ENCODE results near the gene INPP5D. TPM values are rescaled to one million over a fixed set of nuclear protein-coding genes. Genes with fewer than 3 reads are reported as not detected.

INPP5D gene
- total and polyA plus RNA-seq, 12 donors: 3.4 to 29.4 (median 14.3) TPM

- TF ChIP-seq POLR2A (IDR thresholded peaks at IDR 0.05) (no peak), CTCF (IDR thresholded peaks at IDR 0.05) (no peak)
- Histone ChIP-seq H3K27ac (no peak overlapping the region), H3K4me3 (no peak overlapping the region), H3K4me1 (replicated peaks in 1 of 2) (no peaks in the 10 kb centered on the region), H3K36me3 (replicated peaks in 1 of 2) (no peaks in the 10 kb centered on the region), H3K9me3 (replicated peaks in 1 of 3) (no peaks in the 10 kb centered on the region), H3K27me3 (no peaks in the 10 kb centered on the region)
- 60 to 97% (median 95%) methylated on average over 1 of the region's 1 CpG for WGBS, 4 donors
- intact Hi-C loops (cut with DNase I): no loop called here
- peak in 3 of 7 donors; percentile 6 to 35 (median 6) for DNase-seq
Measured at GRCh38 chr2:233011702-233012131, 48.4 kb upstream of the INPP5D start.

- DNase-seq: peak in 2 of 7 donors; percentile 7 to 51
- Histone ChIP-seq H3K27me3 (no peaks in the 10 kb centered on the region), H3K36me3 (replicated peaks in 1 of 2) (no peaks in the 10 kb centered on the region), H3K4me1 (replicated peaks in 1 of 2) (no peaks in the 10 kb centered on the region), H3K4me3 (no peak overlapping the region), H3K9me3 (replicated peaks in 1 of 3) (no peaks in the 10 kb centered on the region), H3K27ac (no peak overlapping the region)
- 66 to 73% (median 68%) methylated on average over 10 to 12 of the region's 12 CpGs for WGBS, 4 donors
- intact Hi-C loops (cut with DNase I): no loop called here
- no peak for TF ChIP-seq CTCF (IDR thresholded peaks at IDR 0.05)
- TF ChIP-seq POLR2A (IDR thresholded peaks at IDR 0.05): no peak
Measured at GRCh38 chr2:233012301-233012971, 47.7 kb upstream of the INPP5D start.

- DNase-seq: peak in 1 of 7 donors; percentile 30
- Histone ChIP-seq H3K4me3 (no peak within 1 kb of the TSS), H3K36me3 (replicated peaks in 1 of 2) (no peaks in the 10 kb centered on the region), H3K27ac (no peak within 1 kb of the TSS), H3K4me1 (replicated peaks in 1 of 2) (no peaks in the 10 kb centered on the region), H3K9me3 (replicated peaks in 1 of 3) (no peaks in the 10 kb centered on the region), H3K27me3 (no peaks in the 10 kb centered on the region)
- TF ChIP-seq CTCF (IDR thresholded peaks at IDR 0.05) (no peak), POLR2A (IDR thresholded peaks at IDR 0.05) (no peak)
- intact Hi-C loops (cut with DNase I): no loop called here
- 85 to 92% (median 90%) methylated on average over 9 to 12 of the region's 12 CpGs for WGBS, 4 donors
Measured at GRCh38 chr2:233013027-233013461, 47.1 kb upstream of the INPP5D start, which contains the start of gene NGEF. TSS of gene NGEF (minus strand) at chr2:233013256. CDS start at chr2:232974890, 38,366 bp downstream.

GRCh38 chr2:233013650-233014049 lies 46.5 kb upstream of the INPP5D start:
- Histone ChIP-seq H3K36me3 (replicated peaks in 1 of 2) (no peaks in the 10 kb centered on the region), H3K27ac (no peak overlapping the region), H3K4me1 (replicated peaks in 1 of 2) (no peaks in the 10 kb centered on the region), H3K27me3 (no peaks in the 10 kb centered on the region), H3K4me3 (no peak overlapping the region), H3K9me3 (replicated peaks in 1 of 3) (no peaks in the 10 kb centered on the region)
- intact Hi-C loops (cut with DNase I): no loop called here
- no peak for TF ChIP-seq POLR2A (IDR thresholded peaks at IDR 0.05)
- no peak for TF ChIP-seq CTCF (IDR thresholded peaks at IDR 0.05)
- DNase-seq: no peak
- 84 to 100% (median 90%) methylated on average over 1 of the region's 1 CpG for WGBS, 4 donors
